GM20431 (cell line): ENCODE measurements around the gene BHLHE40.

Experiments
- in situ Hi-C: fragments of 300-500 bp; cut with MseI, MboI; formaldehyde crosslinking; loops from one replicate; pipeline ENCODE4 v1.15.0; 2020; ENCODE audit warnings: low sequenced_read_pairs; ENCODE audit not compliant: unreplicated experiment

Gene BHLHE40

DNA sequence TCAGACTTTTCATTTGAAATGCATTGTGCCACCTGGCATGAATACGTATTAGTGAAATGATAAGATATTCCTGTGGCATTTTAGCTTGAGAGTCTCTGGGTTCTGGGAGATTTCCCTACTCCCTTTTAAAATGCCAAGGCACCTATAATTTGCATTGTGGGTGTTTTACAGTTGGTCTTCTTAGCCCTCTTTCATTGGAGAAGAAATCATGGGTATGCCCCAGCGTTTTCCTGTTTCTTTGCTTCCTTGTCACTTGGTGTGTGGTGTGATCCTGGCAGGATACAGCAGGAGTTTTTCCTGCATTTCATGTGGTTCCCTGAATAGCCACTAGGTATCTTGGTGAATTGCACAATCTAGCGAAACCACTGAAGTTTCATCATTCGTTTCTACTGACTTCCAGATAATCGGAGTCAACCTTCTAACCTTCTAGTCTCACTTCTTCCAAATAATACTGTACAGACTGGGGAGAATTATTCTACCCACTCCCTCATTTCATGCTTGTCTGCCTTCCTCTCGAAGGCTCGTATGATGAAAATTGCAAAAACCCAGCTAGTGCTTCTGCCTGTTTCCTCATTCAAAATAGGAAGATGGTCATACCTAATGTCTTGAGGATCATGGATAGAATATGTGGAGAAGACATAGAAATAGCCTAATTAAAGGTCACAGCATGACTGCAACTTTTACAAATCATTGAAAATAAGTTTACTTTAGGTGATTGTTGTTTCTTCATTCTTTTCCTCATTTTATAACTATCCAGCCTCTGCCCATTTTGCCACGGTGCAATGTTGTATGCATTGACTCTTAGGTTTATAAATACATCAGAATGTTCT is 2.6 kb downstream of the BHLHE40 start:
- in situ Hi-C loops = no loop called here

- in situ Hi-C loops = no loop called here
Observed at GRCh38 chr3:4982773-4983738, 3.8 kb downstream of the BHLHE40 start.

GRCh38 chr3:4983739-4984510 is 4.7 kb downstream of the BHLHE40 start:
- in situ Hi-C loops = no loop called here

- in situ Hi-C loops = no loop called here
Observed at GRCh38 chr3:4984511-4984864, 5.3 kb downstream of the BHLHE40 start.

DNA sequence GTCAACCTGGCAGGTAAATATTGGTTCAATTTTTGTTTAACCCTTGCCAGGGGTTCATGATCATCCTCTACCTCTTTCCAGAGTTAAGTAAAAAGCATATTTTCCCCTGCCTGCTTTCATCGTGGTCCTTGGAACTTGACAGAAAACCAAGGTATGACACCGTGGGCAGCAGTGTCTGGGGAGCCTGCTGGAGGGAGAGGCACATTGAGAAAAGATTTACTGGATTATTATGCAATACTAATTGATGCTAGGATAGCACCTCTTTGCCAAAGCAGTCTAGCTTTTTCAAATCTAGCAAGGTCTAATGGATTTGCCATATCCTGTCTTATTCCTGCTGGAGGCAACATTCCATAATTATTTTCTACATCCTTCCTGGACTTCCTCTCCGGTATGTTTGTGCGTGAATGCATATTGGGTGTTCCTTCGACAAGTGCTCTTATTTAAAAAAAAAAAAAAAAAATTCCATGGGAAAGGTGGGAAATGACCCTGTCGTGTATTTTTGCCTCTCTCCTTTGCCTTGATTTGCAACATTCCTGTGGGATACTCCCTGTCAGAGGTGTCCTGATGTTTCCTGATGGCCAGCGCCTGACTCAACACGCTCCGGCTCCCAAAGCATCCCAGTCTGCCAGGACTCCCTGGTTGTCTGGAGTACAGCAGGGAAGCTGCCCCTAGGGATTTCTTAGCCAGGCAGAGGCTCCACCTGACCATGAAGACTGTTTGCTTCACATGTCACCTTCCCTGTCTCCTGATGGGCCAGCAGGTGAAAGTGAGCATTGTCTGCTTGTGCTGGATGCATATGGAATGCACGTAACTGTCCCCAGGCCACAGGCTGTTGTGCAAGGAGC is 6.3 kb downstream of the BHLHE40 start:
- in situ Hi-C loops = no loop called here

GRCh38 chr3:4986175-4986781 is 7.0 kb downstream of the BHLHE40 start:
- in situ Hi-C loops = no loop called here

GRCh38 chr3:4986782-4987537 is 7.7 kb downstream of the BHLHE40 start:
- in situ Hi-C loops = no loop called here

DNA sequence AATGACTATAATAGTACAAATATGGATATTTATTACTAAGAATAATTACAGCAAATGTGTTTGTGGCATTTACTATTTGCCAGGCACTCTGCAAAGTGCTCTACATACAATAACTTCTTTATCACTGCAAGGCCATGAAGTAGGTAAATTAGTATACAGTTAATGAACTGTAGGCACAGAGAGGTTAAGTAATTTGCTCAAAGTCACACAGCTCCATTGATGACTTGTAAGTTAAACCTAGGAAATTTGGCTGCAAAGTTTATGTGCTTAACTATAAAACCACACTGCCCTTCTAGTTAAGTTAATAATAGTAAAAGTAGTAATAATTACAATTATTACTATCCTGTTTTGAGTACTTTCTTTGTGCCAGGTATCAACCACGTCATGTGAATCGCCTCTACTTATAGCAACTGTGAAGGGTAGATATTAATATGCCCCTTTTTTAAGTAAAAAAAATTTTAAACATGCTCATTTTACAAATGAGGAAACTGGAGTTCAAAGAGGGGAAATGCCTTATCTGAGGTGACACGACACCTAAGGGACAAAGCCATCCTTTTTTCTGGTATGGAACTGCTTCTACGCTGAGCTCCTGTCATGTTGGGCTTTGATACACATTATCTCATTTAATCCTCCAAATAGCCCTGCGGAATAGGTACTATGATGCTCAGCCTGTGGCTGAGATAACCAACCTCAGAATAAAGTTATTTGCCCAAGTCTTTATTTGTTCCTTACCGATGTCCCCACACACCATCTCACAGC is 8.5 kb downstream of the BHLHE40 start:
- in situ Hi-C loops = no loop called here

GRCh38 chr3:4988983-4989834 is 10.0 kb downstream of the BHLHE40 start:
- in situ Hi-C loops = no loop called here

DNA sequence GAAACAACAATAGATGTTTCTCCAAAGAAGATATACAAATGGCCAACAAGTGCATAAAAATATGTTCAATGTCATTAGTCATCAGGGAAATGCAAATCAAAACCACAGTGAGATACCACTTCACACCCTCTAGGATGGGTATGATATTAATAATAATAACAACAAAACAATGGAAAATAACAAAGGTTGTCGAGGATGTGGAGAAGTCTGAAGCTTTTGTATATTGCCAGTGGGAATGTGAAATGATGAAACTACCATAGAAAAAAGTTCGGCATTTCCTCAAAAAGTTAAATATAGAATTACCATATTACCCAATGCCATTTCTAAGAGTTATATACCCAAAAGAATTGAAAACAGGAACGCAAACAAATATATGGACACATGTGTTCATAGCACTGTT is 10.8 kb downstream of the BHLHE40 start:
- in situ Hi-C loops = no loop called here

DNA sequence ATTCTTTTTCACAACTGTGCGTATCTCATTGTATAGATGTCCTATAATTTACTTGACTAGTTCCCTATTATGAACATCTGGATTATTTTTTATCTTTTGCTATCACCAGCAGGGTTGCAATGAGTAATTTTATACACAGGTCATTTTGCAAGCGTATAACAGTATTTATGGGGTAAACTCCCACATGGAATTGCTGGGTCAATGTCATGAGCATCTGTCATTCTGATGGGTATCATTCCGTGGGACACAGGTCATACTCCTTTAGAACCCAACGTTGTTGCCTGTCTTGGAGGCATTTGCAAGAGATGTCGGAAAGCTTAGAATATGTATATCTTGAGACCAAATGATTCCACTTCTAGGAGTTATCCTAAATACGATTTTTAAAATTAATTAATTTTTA is 12.9 kb downstream of the BHLHE40 start:
- in situ Hi-C loops = no loop called here

GRCh38 chr3:4993276-4994143 is 14.3 kb downstream of the BHLHE40 start:
- in situ Hi-C loops = no loop called here

DNA sequence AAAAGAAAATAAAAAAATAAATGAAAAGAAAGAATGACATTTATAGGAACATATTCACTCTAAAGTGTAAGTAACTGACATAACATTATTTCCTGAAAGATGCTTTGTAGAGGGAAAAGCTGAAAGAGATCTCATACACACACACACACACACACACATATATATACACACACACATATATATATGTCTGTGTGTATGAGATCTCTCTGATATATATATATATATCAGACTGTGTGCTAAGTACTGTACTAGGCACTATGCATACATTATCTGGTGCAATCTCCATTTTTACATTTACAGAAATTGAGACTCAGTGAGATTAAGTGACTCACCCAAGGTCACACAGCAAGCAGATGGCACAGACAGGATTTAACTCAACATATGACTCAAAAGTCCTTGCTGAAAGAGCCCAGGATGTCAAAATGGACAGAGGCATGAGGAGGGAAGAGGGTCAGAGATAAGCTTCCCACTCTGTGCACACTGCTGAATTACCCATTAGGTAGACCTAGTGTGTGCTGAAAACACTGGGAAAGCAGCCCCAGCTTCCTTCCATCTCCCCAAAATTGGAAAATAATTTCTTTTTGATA is 15.0 kb downstream of the BHLHE40 start:
- in situ Hi-C loops = no loop called here

GRCh38 chr3:4994823-4995499 is 15.7 kb downstream of the BHLHE40 start:
- in situ Hi-C loops = no loop called here

- in situ Hi-C loops = no loop called here
Observed at GRCh38 chr3:4995500-4996053, 16.3 kb downstream of the BHLHE40 start.
